Effector memory CD8-positive, alpha-beta T cell (primary cell): ENCODE data around the gene INA.

Experiments used
- ATAC-seq: fragments of 150-1000 bp; cut with Tn5 transposase; replicated peaks from 2 replicates; pipeline ENCODE4 v1.10.0; 2021; ENCODE audit warnings: mild to moderate bottlenecking, moderate library complexity
- DNase-seq, 3 experiments: peaks; one replicate each; pipeline ENCODE4 v3.0.0; 2021
- H3K27ac Mint-ChIP-seq, 2 donors: one replicate each; pipeline ENCODE4 v1.8.0; 2022; ENCODE audit warnings: mild to moderate bottlenecking in 2 of 2, mixed read lengths in 2 of 2, moderate library complexity in 2 of 2
- H3K27me3 Mint-ChIP-seq, 2 donors: one replicate each; pipeline ENCODE4 v1.8.0; 2022; ENCODE audit warnings: mixed read lengths in 2 of 2
- H3K36me3 Mint-ChIP-seq: one replicate; pipeline ENCODE4 v1.8.0; 2022; ENCODE audit warnings: mild to moderate bottlenecking, moderate library complexity, mixed read lengths; ENCODE audit not compliant: insufficient read depth
- H3K4me1 Mint-ChIP-seq, 2 donors: one replicate each; pipeline ENCODE4 v1.8.0; 2022; ENCODE audit warnings: low read depth in 2 of 2, mixed read lengths in 2 of 2
- H3K4me3 Mint-ChIP-seq, 2 donors: one replicate each; pipeline ENCODE4 v1.8.0; 2022; ENCODE audit warnings: mild to moderate bottlenecking in 2 of 2, mixed read lengths in 2 of 2, moderate library complexity in 2 of 2
- H3K9me3 Mint-ChIP-seq, 2 donors: one replicate each; pipeline ENCODE4 v1.8.0; 2022; ENCODE audit warnings: mixed read lengths in 2 of 2

Gene INA

GRCh38 chr10:103280506-103280905 lies 3.6 kb downstream of the INA start:
- ATAC-seq (no peak), DNase-seq (no peak)
- peaks cover 5 to 16% of the 10 kb centered on the region in 2 donors for H3K4me1 Mint-ChIP-seq
- peaks cover 72 to 85% of the 10 kb centered on the region in 2 donors for H3K27me3 Mint-ChIP-seq
- H3K36me3 Mint-ChIP-seq, result no peaks in the 10 kb centered on the region
- H3K9me3 Mint-ChIP-seq, result peaks cover 0 to 8% of the 10 kb centered on the region in 2 donors
- no peak overlapping the region for H3K4me3 Mint-ChIP-seq
- no peak overlapping the region for H3K27ac Mint-ChIP-seq

GRCh38 chr10:103281753-103282152 lies 4.8 kb downstream of the INA start:
- no peak for DNase-seq
- Mint-ChIP-seq H3K36me3 (no peaks in the 10 kb centered on the region), H3K27ac (no peak overlapping the region), H3K4me3 (no peak overlapping the region), H3K9me3 (peaks cover 0 to 8% of the 10 kb centered on the region in 2 donors), H3K27me3 (peaks cover 72 to 85% of the 10 kb centered on the region in 2 donors), H3K4me1 (peaks cover 5 to 11% of the 10 kb centered on the region in 2 donors)
- ATAC-seq, result no peak

GRCh38 chr10:103282961-103283360 lies 6.0 kb downstream of the INA start:
- peaks cover 80 to 92% of the 10 kb centered on the region in 2 donors for H3K27me3 Mint-ChIP-seq
- H3K9me3 Mint-ChIP-seq, result peaks cover 0 to 8% of the 10 kb centered on the region in 2 donors
- H3K4me3 Mint-ChIP-seq, result no peak overlapping the region
- no peak for ATAC-seq
- DNase-seq, result no peak
- no peaks in the 10 kb centered on the region for H3K36me3 Mint-ChIP-seq
- H3K27ac Mint-ChIP-seq, result no peak overlapping the region
- peaks cover 5 to 9% of the 10 kb centered on the region in 2 donors for H3K4me1 Mint-ChIP-seq

- H3K4me1 Mint-ChIP-seq, result peaks cover 5 to 6% of the 10 kb centered on the region in 2 donors
- H3K27ac Mint-ChIP-seq, result no peak overlapping the region
- H3K36me3 Mint-ChIP-seq, result no peaks in the 10 kb centered on the region
- no peak for ATAC-seq
- H3K27me3 Mint-ChIP-seq, result peaks cover 83 to 92% of the 10 kb centered on the region in 2 donors
- no peak overlapping the region for H3K4me3 Mint-ChIP-seq
- peaks cover 0 to 1% of the 10 kb centered on the region in 2 donors for H3K9me3 Mint-ChIP-seq
- no peak for DNase-seq
Measured at GRCh38 chr10:103284170-103284569, 7.2 kb downstream of the INA start.

GRCh38 chr10:103287992-103288391 lies 11.1 kb downstream of the INA start:
- H3K27ac Mint-ChIP-seq, result no peak overlapping the region
- peaks cover 70 to 77% of the 10 kb centered on the region in 2 donors for H3K27me3 Mint-ChIP-seq
- H3K9me3 Mint-ChIP-seq, result no peaks in the 10 kb centered on the region
- no peaks in the 10 kb centered on the region for H3K4me1 Mint-ChIP-seq
- no peaks in the 10 kb centered on the region for H3K36me3 Mint-ChIP-seq
- DNase-seq (no peak), ATAC-seq (no peak)
- H3K4me3 Mint-ChIP-seq, result no peak overlapping the region

GRCh38 chr10:103291588-103291987 lies 14.7 kb downstream of the INA start:
- Mint-ChIP-seq H3K27ac (no peak overlapping the region), H3K27me3 (peaks cover 40 to 48% of the 10 kb centered on the region in 2 donors), H3K9me3 (no peaks in the 10 kb centered on the region), H3K4me1 (no peaks in the 10 kb centered on the region), H3K4me3 (no peak overlapping the region), H3K36me3 (no peaks in the 10 kb centered on the region)
- ATAC-seq (no peak), DNase-seq (no peak)

- Mint-ChIP-seq H3K27ac (no peak overlapping the region), H3K4me3 (no peak overlapping the region), H3K36me3 (no peaks in the 10 kb centered on the region), H3K27me3 (peaks cover 5 to 10% of the 10 kb centered on the region in 2 donors), H3K9me3 (no peaks in the 10 kb centered on the region), H3K4me1 (no peaks in the 10 kb centered on the region)
- DNase-seq (no peak), ATAC-seq (no peak)
Measured at GRCh38 chr10:103295374-103296015, 18.6 kb downstream of the INA start.

GRCh38 chr10:103307594-103307993 lies 30.7 kb downstream of the INA start:
- DNase-seq, result no peak
- Mint-ChIP-seq H3K27me3 (no peaks in the 10 kb centered on the region), H3K36me3 (peaks cover 40% of the 10 kb centered on the region), H3K9me3 (no peaks in the 10 kb centered on the region), H3K27ac (no peak overlapping the region), H3K4me3 (no peak overlapping the region), H3K4me1 (no peaks in the 10 kb centered on the region)
- ATAC-seq, result no peak

- Mint-ChIP-seq H3K36me3 (peaks cover 39% of the 10 kb centered on the region), H3K27ac (no peak overlapping the region), H3K4me3 (no peak overlapping the region), H3K4me1 (no peaks in the 10 kb centered on the region), H3K9me3 (no peaks in the 10 kb centered on the region), H3K27me3 (no peaks in the 10 kb centered on the region)
- ATAC-seq (no peak), DNase-seq (no peak)
Measured at GRCh38 chr10:103310197-103310596, 33.3 kb downstream of the INA start.

GRCh38 chr10:103316087-103316486 lies 39.1 kb downstream of the INA start:
- DNase-seq, result no peak
- ATAC-seq, result no peak
- H3K4me3 Mint-ChIP-seq, result no peak overlapping the region
- no peaks in the 10 kb centered on the region for H3K4me1 Mint-ChIP-seq
- H3K9me3 Mint-ChIP-seq, result no peaks in the 10 kb centered on the region
- no peak overlapping the region for H3K27ac Mint-ChIP-seq
- H3K27me3 Mint-ChIP-seq, result no peaks in the 10 kb centered on the region
- H3K36me3 Mint-ChIP-seq, result peaks cover 58% of the 10 kb centered on the region

- DNase-seq, result no peak
- no peaks in the 10 kb centered on the region for H3K4me1 Mint-ChIP-seq
- ATAC-seq, result no peak
- H3K27me3 Mint-ChIP-seq, result no peaks in the 10 kb centered on the region
- H3K4me3 Mint-ChIP-seq, result no peak overlapping the region
- H3K27ac Mint-ChIP-seq, result no peak overlapping the region
- no peaks in the 10 kb centered on the region for H3K9me3 Mint-ChIP-seq
- H3K36me3 Mint-ChIP-seq, result peaks cover 55% of the 10 kb centered on the region
Measured at GRCh38 chr10:103327906-103328305, 51.0 kb downstream of the INA start.

GRCh38 chr10:103333934-103334520 lies 57.1 kb downstream of the INA start:
- Mint-ChIP-seq H3K9me3 (no peaks in the 10 kb centered on the region), H3K27ac (no peak overlapping the region), H3K36me3 (peaks cover 39% of the 10 kb centered on the region), H3K4me3 (no peak overlapping the region), H3K4me1 (no peaks in the 10 kb centered on the region), H3K27me3 (no peaks in the 10 kb centered on the region)
- no peak for DNase-seq
- no peak for ATAC-seq

GRCh38 chr10:103334567-103334966 lies 57.6 kb downstream of the INA start:
- Mint-ChIP-seq H3K9me3 (no peaks in the 10 kb centered on the region), H3K27ac (no peak overlapping the region), H3K27me3 (no peaks in the 10 kb centered on the region), H3K4me3 (no peak overlapping the region), H3K36me3 (peaks cover 39% of the 10 kb centered on the region), H3K4me1 (no peaks in the 10 kb centered on the region)
- ATAC-seq (no peak), DNase-seq (no peak)

GRCh38 chr10:103336370-103336769 lies 59.4 kb downstream of the INA start:
- H3K9me3 Mint-ChIP-seq, result no peaks in the 10 kb centered on the region
- H3K4me1 Mint-ChIP-seq, result no peaks in the 10 kb centered on the region
- no peak overlapping the region for H3K27ac Mint-ChIP-seq
- no peak overlapping the region for H3K4me3 Mint-ChIP-seq
- H3K36me3 Mint-ChIP-seq, result peaks cover 40% of the 10 kb centered on the region
- ATAC-seq (no peak), DNase-seq (no peak)
- H3K27me3 Mint-ChIP-seq, result no peaks in the 10 kb centered on the region
